Vagina (tissue), 2 donors: ENCODE measurements around the gene GPR32.

Source experiments
- CTCF ChIP-seq, 3 experiments: fragments of 450-650 bp in 2 of 3; fragments of 200-600 bp in 1 of 3; sonication (generic) in 1 of 3; IDR thresholded peaks; one replicate each; pipeline ENCODE4 v1.5.1; 2017 to 2019; ENCODE audit warnings: antibody characterized with exemption in 3 of 3, mild to moderate bottlenecking in 2 of 3, moderate library complexity in 2 of 3
- POLR2A ChIP-seq, 2 donors: fragments of 450-650 bp; IDR thresholded peaks; one replicate each; pipeline ENCODE4 v1.6.1; 2017; ENCODE audit warnings: antibody characterized with exemption in 2 of 2, mild to moderate bottlenecking in 2 of 2, moderate library complexity in 2 of 2
- POLR2AphosphoS5 ChIP-seq, 2 donors: sonication (generic); formaldehyde crosslinking; IDR thresholded peaks; one replicate each; pipeline ENCODE4 v1.9.0; 2017; ENCODE audit warnings: antibody characterized with exemption in 2 of 2, mild to moderate bottlenecking in 2 of 2, low read depth in 1 of 2; ENCODE audit not compliant: insufficient read depth in 1 of 2

- no peak for TF ChIP-seq CTCF (IDR thresholded peaks at IDR 0.05)
- no peak for TF ChIP-seq POLR2A (IDR thresholded peaks at IDR 0.05)
- TF ChIP-seq POLR2AphosphoS5 (IDR thresholded peaks at IDR 0.05; ENCODE audit: insufficient read depth in 1 of 2, low read depth in 1 of 2) = no peak
Measured at GRCh38 chr19:50797429-50797780, 27.1 kb downstream of the GPR32 start.
